ENCODE measurements around the gene CNNM1.

The CNNM1 gene

DNA sequence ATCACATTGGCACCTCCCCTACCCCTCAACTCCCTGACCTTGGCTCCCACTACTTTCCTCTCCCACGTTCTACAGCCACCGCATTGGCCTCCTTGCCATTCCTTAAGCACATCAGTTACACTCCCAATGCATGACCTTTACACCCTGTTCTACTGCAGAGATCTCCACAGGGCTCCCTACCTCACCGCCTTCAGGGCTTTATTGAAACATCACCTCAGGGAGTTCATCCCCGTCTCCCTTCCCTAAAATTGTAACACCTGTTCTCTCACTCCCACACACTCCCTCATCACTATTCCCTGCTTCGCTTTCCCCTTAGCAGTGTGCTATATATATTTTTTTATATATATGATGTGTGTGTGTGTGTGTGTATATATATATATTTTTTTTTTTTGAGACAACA, 18.5 kb downstream of the CNNM1 start:
- Histone ChIP-seq H3K4me1 (ENCODE audit: control insufficient read depth, insufficient read depth, low read length) (no peaks in the 10 kb centered on the region), H3K9me3 (ENCODE audit: control insufficient read depth, insufficient read depth, low read length) (no peaks in the 10 kb centered on the region), H3K9ac (ENCODE audit: low read depth, low read length) (no peak overlapping the region), H3K27me3 (ENCODE audit: control insufficient read depth, insufficient read depth, low read length) (no peaks in the 10 kb centered on the region), H3K27ac (ENCODE audit: low read depth, low read length) (no peak overlapping the region), H3K4me3 (ENCODE audit: low read depth, low read length) (no peak overlapping the region), H3K36me3 (ENCODE audit: control insufficient read depth, insufficient read depth, low read length) (no peaks in the 10 kb centered on the region)

DNA sequence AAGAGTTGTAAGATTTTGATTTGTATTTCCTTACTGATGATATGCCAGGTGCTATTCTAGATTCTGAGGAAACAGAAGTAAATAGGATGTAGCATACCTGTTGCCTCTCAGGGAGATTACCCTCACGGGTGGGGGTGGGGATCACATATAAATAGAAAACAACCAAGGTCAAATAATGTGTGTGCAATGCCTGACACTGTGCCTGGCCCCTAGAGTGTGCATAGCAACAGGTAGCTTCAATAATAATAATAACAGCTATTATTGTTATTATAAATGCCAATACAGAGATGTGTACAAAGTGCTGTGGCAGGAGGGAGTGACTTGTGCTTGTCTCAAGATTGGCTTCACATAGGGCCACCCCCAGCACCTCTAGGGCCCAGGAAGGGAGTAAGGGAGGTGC, 24.0 kb downstream of the CNNM1 start:
- Histone ChIP-seq H3K9ac (ENCODE audit: low read depth, low read length) (no peak overlapping the region), H3K36me3 (ENCODE audit: control insufficient read depth, insufficient read depth, low read length) (no peaks in the 10 kb centered on the region), H3K4me1 (ENCODE audit: control insufficient read depth, insufficient read depth, low read length) (peaks cover 9% of the 10 kb centered on the region), H3K27ac (ENCODE audit: low read depth, low read length) (no peak overlapping the region), H3K9me3 (ENCODE audit: control insufficient read depth, insufficient read depth, low read length) (no peaks in the 10 kb centered on the region), H3K27me3 (ENCODE audit: control insufficient read depth, insufficient read depth, low read length) (peaks cover 10% of the 10 kb centered on the region), H3K4me3 (ENCODE audit: low read depth, low read length) (no peak overlapping the region)

DNA sequence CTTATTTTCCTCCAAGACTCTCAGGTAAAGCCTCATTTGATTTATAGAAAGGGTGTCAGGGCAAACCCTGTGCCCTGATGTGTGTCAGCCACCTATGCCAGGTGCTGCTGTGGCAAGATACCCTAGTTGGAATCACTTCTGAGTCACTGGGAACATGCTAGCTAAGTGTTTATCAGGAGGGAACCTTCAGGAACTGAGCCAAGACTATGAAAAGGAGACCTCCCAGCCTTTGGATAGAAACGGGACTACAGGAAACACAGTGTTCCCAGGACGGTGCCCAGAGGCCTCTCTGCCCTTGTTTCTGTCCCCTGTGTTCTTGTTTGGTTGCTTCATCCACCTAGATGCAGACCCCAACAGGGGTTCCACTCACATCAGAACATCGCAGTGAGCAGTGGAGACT, 28.5 kb downstream of the CNNM1 start:
- no peaks in the 10 kb centered on the region for H3K9me3 ChIP-seq (ENCODE audit: control insufficient read depth, insufficient read depth, low read length)
- H3K36me3 ChIP-seq (ENCODE audit: control insufficient read depth, insufficient read depth, low read length), result no peaks in the 10 kb centered on the region
- peak overlapping the region; percentile 69 for H3K27ac ChIP-seq (ENCODE audit: low read depth, low read length)
- H3K4me3 ChIP-seq (ENCODE audit: low read depth, low read length), result peak overlapping the region; percentile 27; the same call in 1 of the 2 replicates
- peaks cover 23% of the 10 kb centered on the region for H3K4me1 ChIP-seq (ENCODE audit: control insufficient read depth, insufficient read depth, low read length)
- H3K9ac ChIP-seq (ENCODE audit: low read depth, low read length), result no peak overlapping the region
- H3K27me3 ChIP-seq (ENCODE audit: control insufficient read depth, insufficient read depth, low read length), result peaks cover 10% of the 10 kb centered on the region

DNA sequence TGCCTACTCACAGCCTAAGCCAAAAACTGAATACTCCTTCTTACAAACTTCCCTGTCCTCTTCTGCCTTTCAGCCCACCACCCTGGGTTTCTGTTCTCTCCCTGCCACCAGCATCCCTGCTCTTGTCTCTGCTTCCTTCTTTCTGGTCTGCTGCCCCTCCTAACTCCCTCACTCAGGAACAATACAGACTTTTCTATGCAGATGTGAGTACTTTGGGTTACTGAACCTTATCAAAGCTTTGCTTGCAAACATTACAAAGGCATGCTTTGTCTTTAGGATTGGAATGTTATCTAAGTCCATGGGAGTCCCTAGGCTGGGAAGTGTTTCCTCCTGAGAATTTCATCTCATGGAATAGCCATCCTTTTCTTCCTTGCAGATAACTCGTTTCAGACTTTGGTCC, 28.9 kb downstream of the CNNM1 start:
- Histone ChIP-seq H3K27me3 (ENCODE audit: control insufficient read depth, insufficient read depth, low read length) (peaks cover 10% of the 10 kb centered on the region), H3K36me3 (ENCODE audit: control insufficient read depth, insufficient read depth, low read length) (no peaks in the 10 kb centered on the region), H3K27ac (ENCODE audit: low read depth, low read length) (peak overlapping the region; percentile 76), H3K4me3 (ENCODE audit: low read depth, low read length) (peak overlapping the region; percentile 27; the same call in 1 of the 2 replicates), H3K4me1 (ENCODE audit: control insufficient read depth, insufficient read depth, low read length) (peaks cover 23% of the 10 kb centered on the region), H3K9ac (ENCODE audit: low read depth, low read length) (no peak overlapping the region), H3K9me3 (ENCODE audit: control insufficient read depth, insufficient read depth, low read length) (no peaks in the 10 kb centered on the region)

DNA sequence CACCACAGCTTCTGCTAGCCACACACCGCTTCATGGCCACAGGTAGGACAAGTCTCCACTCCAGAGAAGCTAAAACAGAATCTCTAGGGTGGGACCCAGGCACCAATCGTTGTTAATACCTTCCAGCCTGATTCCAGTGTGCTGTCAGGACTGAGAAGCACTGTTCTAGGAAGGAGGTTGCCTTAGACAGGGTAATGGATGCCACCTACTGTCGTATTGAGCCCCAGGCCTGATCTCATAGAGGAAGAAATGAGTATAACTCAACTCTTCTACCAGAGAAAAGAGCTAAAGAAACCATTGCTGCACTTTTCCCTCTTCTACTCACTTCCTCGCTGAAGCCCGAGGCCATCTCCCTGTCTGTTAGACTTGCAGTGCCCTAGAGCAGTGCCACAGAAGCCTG, 31.8 kb downstream of the CNNM1 start:
- H3K27me3 ChIP-seq (ENCODE audit: control insufficient read depth, insufficient read depth, low read length), result peaks cover 10% of the 10 kb centered on the region
- H3K36me3 ChIP-seq (ENCODE audit: control insufficient read depth, insufficient read depth, low read length), result no peaks in the 10 kb centered on the region
- H3K9ac ChIP-seq (ENCODE audit: low read depth, low read length), result no peak overlapping the region
- peaks cover 23% of the 10 kb centered on the region for H3K4me1 ChIP-seq (ENCODE audit: control insufficient read depth, insufficient read depth, low read length)
- H3K9me3 ChIP-seq (ENCODE audit: control insufficient read depth, insufficient read depth, low read length), result no peaks in the 10 kb centered on the region
- H3K4me3 ChIP-seq (ENCODE audit: low read depth, low read length), result no peak overlapping the region
- H3K27ac ChIP-seq (ENCODE audit: low read depth, low read length), result no peak overlapping the region

DNA sequence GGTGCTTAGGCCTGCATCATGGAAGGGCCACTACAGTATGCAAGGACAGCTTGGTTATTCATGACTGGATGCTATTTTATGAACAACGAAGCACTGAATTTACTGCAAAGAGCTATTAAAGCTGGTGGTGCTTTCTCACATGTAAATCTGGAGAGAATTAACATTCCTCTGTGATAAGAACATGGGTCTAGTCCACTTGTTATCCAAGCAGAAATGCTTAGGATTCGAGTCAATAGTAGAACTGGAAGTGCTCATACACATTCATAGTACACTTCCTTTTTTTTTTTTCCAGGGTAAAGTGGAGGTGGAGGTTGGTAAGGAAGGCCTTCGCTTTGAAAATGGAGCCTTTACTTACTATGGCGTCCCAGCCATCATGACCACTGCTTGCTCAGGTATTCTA, 35.0 kb downstream of the CNNM1 start:
- Histone ChIP-seq H3K27ac (ENCODE audit: low read depth, low read length) (no peak overlapping the region), H3K36me3 (ENCODE audit: control insufficient read depth, insufficient read depth, low read length) (no peaks in the 10 kb centered on the region), H3K4me1 (ENCODE audit: control insufficient read depth, insufficient read depth, low read length) (0 out of 2 replicates have a peak, but pooled peaks cover 5% of the 10 kb centered on the region), H3K4me3 (ENCODE audit: low read depth, low read length) (no peak overlapping the region), H3K9me3 (ENCODE audit: control insufficient read depth, insufficient read depth, low read length) (no peaks in the 10 kb centered on the region), H3K9ac (ENCODE audit: low read depth, low read length) (no peak overlapping the region), H3K27me3 (ENCODE audit: control insufficient read depth, insufficient read depth, low read length) (no peaks in the 10 kb centered on the region; the same call in 1 of the 2 replicates)

DNA sequence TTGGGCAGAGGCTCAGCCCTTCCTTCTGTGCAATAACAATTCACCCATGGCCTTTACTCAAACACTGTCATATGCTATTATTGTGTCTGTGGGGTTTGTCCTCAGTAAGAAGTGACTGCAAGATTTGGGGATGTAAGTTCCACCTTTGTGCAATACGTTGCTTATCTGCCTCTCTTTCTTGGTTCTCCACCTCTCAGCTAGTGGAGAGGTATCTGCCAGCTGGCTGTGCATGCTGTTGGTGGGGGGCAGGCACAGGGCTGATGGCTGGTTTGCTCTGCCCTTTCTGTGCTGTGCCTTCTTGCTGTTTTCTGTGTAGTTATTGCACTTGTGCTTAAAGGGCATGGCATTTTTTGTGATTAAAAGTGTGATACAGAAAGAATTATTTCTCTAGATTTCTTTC, 36.2 kb downstream of the CNNM1 start:
- Histone ChIP-seq H3K4me1 (ENCODE audit: control insufficient read depth, insufficient read depth, low read length) (no peaks in the 10 kb centered on the region; the same call in 1 of the 2 replicates), H3K9me3 (ENCODE audit: control insufficient read depth, insufficient read depth, low read length) (no peaks in the 10 kb centered on the region), H3K36me3 (ENCODE audit: control insufficient read depth, insufficient read depth, low read length) (no peaks in the 10 kb centered on the region), H3K27me3 (ENCODE audit: control insufficient read depth, insufficient read depth, low read length) (no peaks in the 10 kb centered on the region; the same call in 1 of the 2 replicates), H3K27ac (ENCODE audit: low read depth, low read length) (no peak overlapping the region), H3K4me3 (ENCODE audit: low read depth, low read length) (no peak overlapping the region), H3K9ac (ENCODE audit: low read depth, low read length) (no peak overlapping the region)

DNA sequence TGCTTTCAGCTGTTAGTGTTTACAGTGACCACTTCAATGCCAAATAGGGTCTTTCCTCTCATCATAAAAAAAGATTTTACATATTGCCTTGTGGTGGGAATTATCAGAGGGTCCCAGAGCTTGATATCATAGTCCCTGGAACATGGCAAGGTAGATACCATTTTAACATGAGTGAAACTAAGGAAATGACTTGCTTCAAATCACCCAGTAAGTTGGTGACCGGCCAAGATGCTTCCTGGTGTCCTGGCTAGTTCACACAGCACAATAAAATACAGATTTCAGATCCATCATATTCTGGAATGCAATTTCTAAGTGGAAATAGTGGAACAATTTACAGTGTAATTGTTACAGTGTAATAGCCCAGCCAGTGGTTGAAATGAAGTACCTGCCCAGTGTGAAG, 36.6 kb downstream of the CNNM1 start:
- no peak overlapping the region for H3K4me3 ChIP-seq (ENCODE audit: low read depth, low read length)
- H3K36me3 ChIP-seq (ENCODE audit: control insufficient read depth, insufficient read depth, low read length), result no peaks in the 10 kb centered on the region
- no peaks in the 10 kb centered on the region for H3K9me3 ChIP-seq (ENCODE audit: control insufficient read depth, insufficient read depth, low read length)
- no peak overlapping the region for H3K27ac ChIP-seq (ENCODE audit: low read depth, low read length)
- H3K4me1 ChIP-seq (ENCODE audit: control insufficient read depth, insufficient read depth, low read length), result no peaks in the 10 kb centered on the region; the same call in 1 of the 2 replicates
- H3K9ac ChIP-seq (ENCODE audit: low read depth, low read length), result no peak overlapping the region
- no peaks in the 10 kb centered on the region; the same call in 1 of the 2 replicates for H3K27me3 ChIP-seq (ENCODE audit: control insufficient read depth, insufficient read depth, low read length)

DNA sequence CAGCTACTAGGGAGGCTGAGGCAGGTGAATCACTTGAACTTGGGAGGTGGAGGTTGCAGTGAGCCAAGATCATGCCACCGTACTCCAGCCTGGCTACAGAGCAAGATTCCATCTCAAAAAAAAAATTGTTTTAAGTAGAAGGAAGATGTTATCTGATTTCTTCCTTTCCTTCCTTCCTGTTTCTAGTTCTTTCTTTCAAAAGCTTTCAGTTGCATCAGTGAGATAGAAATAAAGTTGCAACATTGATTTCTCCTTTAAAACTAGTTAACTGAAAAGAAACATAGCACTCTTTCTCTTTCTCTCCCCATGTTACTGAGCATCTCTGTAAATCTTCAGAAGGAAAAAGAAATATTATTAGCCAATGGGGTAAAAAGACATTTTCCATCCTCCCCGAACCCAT, 37.5 kb downstream of the CNNM1 start:
- Histone ChIP-seq H3K27ac (ENCODE audit: low read depth, low read length) (no peak overlapping the region), H3K4me3 (ENCODE audit: low read depth, low read length) (no peak overlapping the region), H3K4me1 (ENCODE audit: control insufficient read depth, insufficient read depth, low read length) (no peaks in the 10 kb centered on the region; the same call in 1 of the 2 replicates), H3K9me3 (ENCODE audit: control insufficient read depth, insufficient read depth, low read length) (no peaks in the 10 kb centered on the region), H3K27me3 (ENCODE audit: control insufficient read depth, insufficient read depth, low read length) (no peaks in the 10 kb centered on the region; the same call in 1 of the 2 replicates), H3K36me3 (ENCODE audit: control insufficient read depth, insufficient read depth, low read length) (no peaks in the 10 kb centered on the region), H3K9ac (ENCODE audit: low read depth, low read length) (no peak overlapping the region)

DNA sequence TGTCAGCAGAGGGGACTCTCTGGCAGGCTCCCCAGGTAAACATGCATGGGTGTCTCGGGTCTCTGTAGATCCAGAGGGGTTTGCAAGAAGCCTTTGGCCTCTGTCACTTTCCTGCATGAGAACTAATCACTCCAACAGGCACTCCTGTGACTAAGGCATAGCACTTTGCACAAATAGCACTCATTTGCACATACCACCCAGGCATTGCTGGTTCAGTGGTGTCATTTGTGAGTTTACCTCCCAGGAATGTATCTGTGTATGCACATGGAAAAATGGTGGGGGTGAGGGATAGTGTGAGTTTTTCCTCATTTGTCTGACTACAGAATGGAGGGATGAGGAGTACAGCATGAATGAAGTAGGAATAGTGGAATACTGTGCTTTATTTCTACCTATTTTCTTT, 39.5 kb downstream of the CNNM1 start:
- Histone ChIP-seq H3K36me3 (ENCODE audit: control insufficient read depth, insufficient read depth, low read length) (no peaks in the 10 kb centered on the region), H3K9me3 (ENCODE audit: control insufficient read depth, insufficient read depth, low read length) (no peaks in the 10 kb centered on the region), H3K9ac (ENCODE audit: low read depth, low read length) (no peak overlapping the region), H3K27ac (ENCODE audit: low read depth, low read length) (no peak overlapping the region), H3K4me1 (ENCODE audit: control insufficient read depth, insufficient read depth, low read length) (no peaks in the 10 kb centered on the region; the same call in 1 of the 2 replicates), H3K27me3 (ENCODE audit: control insufficient read depth, insufficient read depth, low read length) (no peaks in the 10 kb centered on the region; the same call in 1 of the 2 replicates), H3K4me3 (ENCODE audit: low read depth, low read length) (no peak overlapping the region)

DNA sequence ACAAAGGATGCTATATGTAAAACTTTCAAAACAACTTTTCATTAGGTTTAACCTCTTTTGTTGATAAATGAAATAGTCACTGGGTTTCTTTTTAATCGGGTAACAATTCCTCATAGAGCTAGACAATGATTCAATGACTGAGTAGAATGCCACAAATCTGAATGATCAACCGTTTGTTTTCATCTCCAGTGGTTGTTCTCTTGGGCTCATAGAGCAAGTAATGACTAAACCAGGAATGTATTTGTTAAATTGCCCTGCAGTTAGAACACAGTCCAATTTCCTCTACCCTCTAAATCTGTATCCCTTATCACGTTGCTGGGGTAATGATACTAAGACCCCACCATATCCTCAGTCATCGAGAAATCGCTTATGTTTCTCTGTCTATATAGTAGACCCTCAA, 40.0 kb downstream of the CNNM1 start:
- H3K4me3 ChIP-seq (ENCODE audit: low read depth, low read length), result no peak overlapping the region
- no peaks in the 10 kb centered on the region; the same call in 1 of the 2 replicates for H3K4me1 ChIP-seq (ENCODE audit: control insufficient read depth, insufficient read depth, low read length)
- no peaks in the 10 kb centered on the region for H3K9me3 ChIP-seq (ENCODE audit: control insufficient read depth, insufficient read depth, low read length)
- H3K36me3 ChIP-seq (ENCODE audit: control insufficient read depth, insufficient read depth, low read length), result no peaks in the 10 kb centered on the region
- H3K9ac ChIP-seq (ENCODE audit: low read depth, low read length), result no peak overlapping the region
- no peaks in the 10 kb centered on the region; the same call in 1 of the 2 replicates for H3K27me3 ChIP-seq (ENCODE audit: control insufficient read depth, insufficient read depth, low read length)
- H3K27ac ChIP-seq (ENCODE audit: low read depth, low read length), result no peak overlapping the region
